IMR-90 (cell line): ENCODE data around the gene ELF2. TPM values are rescaled to one million over a fixed set of nuclear protein-coding genes. Genes with fewer than 3 reads are reported as not detected.

Experiments
- ATAC-seq: fragments of 200-7000 bp; cut with Tn5 transposase; 2 replicates; pipeline ENCODE4 v1.9.1; 2020; ENCODE audit warnings: low read depth, mild to moderate bottlenecking, moderate library complexity
- BruUV-seq: library from RNA; stranded (reverse); fragments of 400-500 nt; replicated peaks from 2 replicates; lab custom pipeline; 2021; lab: Mats Ljungman, UMichigan
- CTCF ChIA-PET: fragments of 300-600 bp; formaldehyde crosslinking; extraction: SDS; loops from one replicate; lab custom pipeline; 2021; ENCODE audit warnings: antibody characterized with exemption; lab: Yijun Ruan, JAX
- POLR2A ChIA-PET: fragments of 300-600 bp; sonication (Branson Sonifier 250); formaldehyde crosslinking; loops from one replicate; lab custom pipeline; 2022; ENCODE audit warnings: antibody characterized with exemption; ENCODE audit not compliant: unreplicated experiment; lab: Charles Lee
- DNase-seq: peaks from one replicate; pipeline ENCODE4 v3.0.0; 2013
- H2AFZ ChIP-seq: replicated peaks from 2 replicates; pipeline ENCODE3; 2013; ENCODE audit warnings: low read length, mild to moderate bottlenecking; ENCODE audit not compliant: poor library complexity
- H2AK5ac ChIP-seq: 2 replicates; pipeline ENCODE4 v1.6.1; 2013; ENCODE audit warnings: low read depth, low read length, inconsistent platforms
- H2AK9ac ChIP-seq: replicated peaks from 2 replicates; pipeline ENCODE3; 2013; ENCODE audit warnings: mild to moderate bottlenecking, low read depth, low read length, moderate library complexity; ENCODE audit not compliant: poor library complexity
- H2BK120ac ChIP-seq: 2 replicates; pipeline ENCODE4 v1.6.1; 2013; ENCODE audit warnings: low read depth, low read length, inconsistent platforms
- H2BK15ac ChIP-seq: 3 replicates; pipeline ENCODE4 v1.6.1; 2013; ENCODE audit warnings: low read depth, low read length, inconsistent platforms
- H2BK20ac ChIP-seq: 2 replicates; pipeline ENCODE4 v1.6.1; 2013; ENCODE audit warnings: low read depth, mild to moderate bottlenecking, inconsistent platforms, low read length, moderate library complexity
- H2BK5ac ChIP-seq: 2 replicates; pipeline ENCODE4 v1.6.1; 2013; ENCODE audit warnings: mild to moderate bottlenecking, low read depth, low read length, inconsistent platforms; ENCODE audit not compliant: poor library complexity, severe bottlenecking
- H3K14ac ChIP-seq: replicated peaks from 2 replicates; pipeline ENCODE4 v1.6.1; 2013; ENCODE audit warnings: low read depth, low read length, inconsistent platforms
- H3K18ac ChIP-seq: 2 replicates; pipeline ENCODE4 v1.6.1; 2013; ENCODE audit warnings: low read depth, low read length, control low read depth
- H3K23ac ChIP-seq: 2 replicates; pipeline ENCODE4 v1.6.1; 2013; ENCODE audit warnings: low read depth, low read length, inconsistent platforms
- H3K27ac ChIP-seq: 2 replicates; pipeline ENCODE4 v1.5.1; 2013; ENCODE audit warnings: mild to moderate bottlenecking, control low read depth, low read length; ENCODE audit not compliant: insufficient read depth
- H3K27me3 ChIP-seq: 2 replicates; pipeline ENCODE4 v1.6.1; 2013; ENCODE audit warnings: low read length; ENCODE audit not compliant: control insufficient read depth, insufficient read depth
- H3K36me3 ChIP-seq: 2 replicates; pipeline ENCODE4 v1.6.1; 2013; ENCODE audit warnings: low read length, mixed read lengths; ENCODE audit not compliant: control insufficient read depth, insufficient read depth
- H3K4ac ChIP-seq: 2 replicates; pipeline ENCODE4 v1.6.1; 2013; ENCODE audit warnings: low read depth, low read length, inconsistent platforms
- H3K4me1 ChIP-seq: 2 replicates; pipeline ENCODE4 v1.6.1; 2013; ENCODE audit warnings: low read length, mixed read lengths; ENCODE audit not compliant: control insufficient read depth, insufficient read depth
- H3K4me2 ChIP-seq: 2 replicates; pipeline ENCODE4 v1.6.1; 2013; ENCODE audit warnings: low read depth, mild to moderate bottlenecking, control low read depth, low read length, moderate library complexity
- H3K4me3 ChIP-seq: 2 replicates; pipeline ENCODE4 v1.5.1; 2013; ENCODE audit warnings: low read depth, mild to moderate bottlenecking, control low read depth, low read length, moderate library complexity; ENCODE audit not compliant: insufficient read depth
- H3K56ac ChIP-seq: 2 replicates; pipeline ENCODE4 v1.6.1; 2013; ENCODE audit warnings: low read length, inconsistent platforms; ENCODE audit not compliant: insufficient read depth; ENCODE audit errors: extremely low read depth
- H3K79me1 ChIP-seq, 2 experiments: 2 replicates each; pipeline ENCODE4 v1.6.1; 2013; ENCODE audit warnings: low read length in 2 of 2, inconsistent platforms in 1 of 2, low read depth in 1 of 2
- H3K9ac ChIP-seq: 2 replicates; pipeline ENCODE4 v1.6.1; 2013; ENCODE audit warnings: low read depth, low read length, control low read depth
- H3K9me1 ChIP-seq: 2 replicates; pipeline ENCODE4 v1.6.1; 2013; ENCODE audit warnings: low read length, inconsistent platforms; ENCODE audit not compliant: insufficient read depth
- H3K9me3 ChIP-seq: 2 replicates; pipeline ENCODE4 v1.6.1; 2013; ENCODE audit warnings: low read length; ENCODE audit not compliant: control insufficient read depth, insufficient read depth
- H4K20me1 ChIP-seq: 2 replicates; pipeline ENCODE4 v1.6.1; 2013; ENCODE audit warnings: low read length, inconsistent platforms; ENCODE audit not compliant: insufficient read depth
- H4K5ac ChIP-seq: 2 replicates; pipeline ENCODE4 v1.6.1; 2013; ENCODE audit warnings: mild to moderate bottlenecking, low read depth, low read length, control low read depth
- H4K8ac ChIP-seq, 2 experiments: 2 replicates each; pipeline ENCODE4 v1.6.1; 2013; ENCODE audit warnings: low read depth in 2 of 2, low read length in 2 of 2, control low read depth in 1 of 2, inconsistent platforms in 1 of 2
- H4K91ac ChIP-seq: 2 replicates; pipeline ENCODE4 v1.6.1; 2013; ENCODE audit warnings: low read depth, low read length, inconsistent platforms; ENCODE audit not compliant: insufficient read depth
- BHLHE40 ChIP-seq: fragments of 150-350 bp; IDR thresholded peaks from 2 replicates; pipeline ENCODE4 v1.6.1; 2016; ENCODE audit warnings: mild to moderate bottlenecking, low read depth, low read length
- CTCF ChIP-seq: conservative IDR thresholded peaks from 2 replicates; pipeline ENCODE4 v1.5.1; 2012; ENCODE audit warnings: mild to moderate bottlenecking, low read depth, low read length, improper control_type of control experiment
- ELK1 ChIP-seq: fragments of 150-350 bp; IDR thresholded peaks from 2 replicates; pipeline ENCODE4 v1.6.1; 2016; ENCODE audit warnings: low read depth, mild to moderate bottlenecking, low read length, moderate library complexity, borderline replicate concordance
- SMC3 ChIP-seq: fragments of 150-350 bp; IDR thresholded peaks from 2 replicates; pipeline ENCODE4 v1.6.1; 2016; ENCODE audit warnings: low read depth, mild to moderate bottlenecking, antibody characterized with exemption, low read length, moderate library complexity
- WGBS, 2 experiments: methylation state at CpG; one replicate each; pipeline versions ENCODE4 v1.1.5 to v1.1.7; 2013; ENCODE audit warnings: missing lambda C conversion rate in 2 of 2; ENCODE audit not compliant: insufficient read length in 1 of 2; ENCODE audit errors: extremely low coverage in 2 of 2; 5-methylcytosine and 5-hydroxymethylcytosine counted together
- dilution Hi-C: fragments of 300-500 bp; cut with HindIII; formaldehyde crosslinking; loops from one replicate; pipeline ENCODE4 v1.14.3; 2018; ENCODE audit warnings: low sequenced_read_pairs; ENCODE audit not compliant: unreplicated experiment
- in situ Hi-C: fragments of 300-500 bp; cut with MboI; formaldehyde crosslinking; loops from 3 replicates; pipeline ENCODE4 v1.14.3; 2019; ENCODE audit warnings: low sequenced_read_pairs, inconsistent platforms, mixed read lengths
- intact Hi-C: fragments of 100-400 bp; cut with micrococcal nuclease; formaldehyde crosslinking; loops from 2 replicates; pipeline ENCODE4 v1.10.0; 2022
- polyA plus RNA-seq, 3 experiments: library from polyadenylated mRNA; depleted of rRNA; stranded (reverse); fragments of >200 nt; gene quantifications; 2 replicates each; pipeline ENCODE4 v1.2.3, GENCODE V29; 2012; ENCODE audit warnings: low replicate concordance in 1 of 3
- total RNA-seq: library from RNA; depleted of rRNA; stranded (reverse); fragments of >200 nt; gene quantifications from 2 replicates; pipeline ENCODE4 v1.2.3, GENCODE V29; 2012

The ELF2 gene
- total and polyA plus RNA-seq, 2 of the 4 experiments (the other 2 are of a cell fraction): 14.5 to 42.3 TPM

- Histone ChIP-seq H2AFZ (no peak overlapping the region), H3K4ac (no peak overlapping the region), H2BK120ac (no peak overlapping the region), H3K23ac (no peak overlapping the region), H4K91ac (no peak overlapping the region), H3K9me1 (peaks cover 4% of the 10 kb centered on the region; the same call in 1 of the 2 replicates), H3K36me3 (no peaks in the 10 kb centered on the region), H2AK5ac (no peak overlapping the region), H3K9ac (no peak overlapping the region), H3K4me3 (no peak overlapping the region), H2BK15ac (no peak overlapping the region), H3K4me1 (peaks cover 7% of the 10 kb centered on the region), H4K5ac (no peak overlapping the region), H2BK5ac (no peak overlapping the region), H3K56ac (no peak overlapping the region), H3K14ac (no peak overlapping the region), H4K20me1 (peaks cover 23% of the 10 kb centered on the region; the same call in 1 of the 2 replicates), H2AK9ac (no peak overlapping the region), H4K8ac (no peak overlapping the region), H3K27me3 (no peaks in the 10 kb centered on the region), H3K18ac (no peak overlapping the region), H2BK20ac (no peak overlapping the region), H3K9me3 (no peaks in the 10 kb centered on the region), H3K27ac (no peak overlapping the region), H3K4me2 (no peak overlapping the region), H3K79me1 (peaks cover 15 to 38% of the 10 kb centered on the region in 2 experiments)
- TF ChIP-seq CTCF (no peak), BHLHE40 (no peak), ELK1 (no peak), SMC3 (no peak)
- CTCF ChIA-PET: interaction anchor here (0.6 to 1.8 kb wide), 2 partner anchors 13 to 34 kb away, joined by 4 to 7 read pairs; no protein-coding TSS in a partner anchor
- intact Hi-C loops (no loop called here), dilution Hi-C loops (no loop called here), in situ Hi-C loops (no loop called here)
- no peak for DNase-seq
- BruUV-seq: no TSS peak
- ATAC-seq: no peak
- POLR2A ChIA-PET: no interaction called here
- WGBS, 2 experiments: no CpG with 5 or more reads among the region's 5 CpGs
Observed at GRCh38 chr4:139154952-139155557, 22.0 kb downstream of the ELF2 start.
